Loucy (cell line): ENCODE data around the gene ILDR1.
"Not testable (repeated sequence)": the region's sequence is repeated elsewhere in the genome, so short reads cannot be mapped to it uniquely, and the experiment has no call there.

Source experiments
- CTCF ChIP-seq: fragments of 200-600 bp; sonication (generic); conservative IDR thresholded peaks from 2 replicates; pipeline ENCODE4 v1.5.1; 2014; ENCODE audit warnings: mild to moderate bottlenecking, antibody characterized with exemption, low read length
- EZH2phosphoT487 ChIP-seq: fragments of 200-600 bp; IDR thresholded peaks from 2 replicates; pipeline ENCODE4 v1.6.1; 2018; ENCODE audit warnings: antibody characterized with exemption, mild to moderate bottlenecking, moderate library complexity, borderline replicate concordance

- not testable (repeated sequence) for TF ChIP-seq CTCF, EZH2phosphoT487
Measured at GRCh38 chr3:122047296-122047695, 25.2 kb upstream of the ILDR1 start.
